ENCODE measurements around the gene GOLIM4. TPM values are rescaled to one million over a fixed set of nuclear protein-coding genes. Genes with fewer than 3 reads are reported as not detected.

The GOLIM4 gene, protein sequence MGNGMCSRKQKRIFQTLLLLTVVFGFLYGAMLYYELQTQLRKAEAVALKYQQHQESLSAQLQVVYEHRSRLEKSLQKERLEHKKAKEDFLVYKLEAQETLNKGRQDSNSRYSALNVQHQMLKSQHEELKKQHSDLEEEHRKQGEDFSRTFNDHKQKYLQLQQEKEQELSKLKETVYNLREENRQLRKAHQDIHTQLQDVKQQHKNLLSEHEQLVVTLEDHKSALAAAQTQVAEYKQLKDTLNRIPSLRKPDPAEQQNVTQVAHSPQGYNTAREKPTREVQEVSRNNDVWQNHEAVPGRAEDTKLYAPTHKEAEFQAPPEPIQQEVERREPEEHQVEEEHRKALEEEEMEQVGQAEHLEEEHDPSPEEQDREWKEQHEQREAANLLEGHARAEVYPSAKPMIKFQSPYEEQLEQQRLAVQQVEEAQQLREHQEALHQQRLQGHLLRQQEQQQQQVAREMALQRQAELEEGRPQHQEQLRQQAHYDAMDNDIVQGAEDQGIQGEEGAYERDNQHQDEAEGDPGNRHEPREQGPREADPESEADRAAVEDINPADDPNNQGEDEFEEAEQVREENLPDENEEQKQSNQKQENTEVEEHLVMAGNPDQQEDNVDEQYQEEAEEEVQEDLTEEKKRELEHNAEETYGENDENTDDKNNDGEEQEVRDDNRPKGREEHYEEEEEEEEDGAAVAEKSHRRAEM
- polyA plus RNA-seq (2011; rRNA removed): 13.8 and 22.4 TPM in 2 replicates
- polyA plus RNA-seq (2012; cell fraction: cytosol; rRNA removed): 11.4 and 13.9 TPM in 2 replicates
- polyA plus RNA-seq (2012; cell fraction: nucleus; rRNA removed): 8.3 and 10.1 TPM in 2 replicates
- 23.1 to 24.1 TPM (median 23.6 TPM) in 3 replicates for polyA plus RNA-seq (2017; fragmentation: RNase III; extraction: RNeasy Plus Mini Kit Qiagen cat#74134 plus additional on column Dnase treatment)
- polyA minus RNA-seq (2011; rRNA and poly(A)+ RNA removed): 15.6 and 21.0 TPM in 2 replicates

DNA sequence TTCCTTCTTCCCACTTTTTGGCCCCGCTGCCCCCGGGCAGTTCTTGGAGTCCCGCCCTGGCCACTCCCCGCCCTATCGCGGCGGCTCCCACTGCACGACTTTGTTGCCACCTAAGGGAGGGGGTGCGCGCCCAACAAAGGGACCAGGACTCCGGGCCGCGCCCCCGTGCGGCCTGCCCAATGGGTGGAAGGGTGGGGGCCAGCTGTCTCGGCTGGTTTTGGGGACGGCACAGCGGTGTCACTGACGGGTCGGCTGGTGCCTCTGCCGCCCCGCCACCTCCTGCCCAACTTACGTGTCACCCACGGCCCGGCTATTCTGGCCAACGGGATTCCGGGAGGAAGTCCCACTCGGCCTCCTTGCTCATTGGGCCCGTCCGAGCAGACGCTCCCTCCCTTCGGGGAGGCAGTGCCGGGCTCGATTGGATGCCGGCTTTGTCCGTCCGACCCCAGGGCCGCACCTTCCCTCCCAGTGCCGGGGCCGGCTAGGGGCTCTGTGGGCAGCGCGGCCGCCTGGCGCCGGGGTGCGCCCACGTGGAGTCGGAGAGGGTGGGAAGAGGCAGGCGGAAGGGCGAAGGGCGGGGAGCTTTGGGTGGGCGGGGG lies at the start of gene GOLIM4:
Gene GOLIM4 (minus strand): TSS at position 314 of the 599 bp plus-strand sequence. CDS start 639 bp downstream, outside the sequence.
- no peak for FAIRE-seq
- Histone ChIP-seq H3K27ac (peak within 1 kb of the TSS; percentile 86 to 95), H3K4me1 (peaks cover 41% of the 10 kb centered on the region), H3K9me3 (no peaks in the 10 kb centered on the region), H3K4me3 (peak within 1 kb of the TSS; percentile 76), H3K4me2 (peak within 1 kb of the TSS; percentile 72)
- 0% methylated on average over 2 of the region's 52 CpGs for WGBS (ENCODE audit: missing lambda C conversion rate)
- TF ChIP-seq, protein P1, sequence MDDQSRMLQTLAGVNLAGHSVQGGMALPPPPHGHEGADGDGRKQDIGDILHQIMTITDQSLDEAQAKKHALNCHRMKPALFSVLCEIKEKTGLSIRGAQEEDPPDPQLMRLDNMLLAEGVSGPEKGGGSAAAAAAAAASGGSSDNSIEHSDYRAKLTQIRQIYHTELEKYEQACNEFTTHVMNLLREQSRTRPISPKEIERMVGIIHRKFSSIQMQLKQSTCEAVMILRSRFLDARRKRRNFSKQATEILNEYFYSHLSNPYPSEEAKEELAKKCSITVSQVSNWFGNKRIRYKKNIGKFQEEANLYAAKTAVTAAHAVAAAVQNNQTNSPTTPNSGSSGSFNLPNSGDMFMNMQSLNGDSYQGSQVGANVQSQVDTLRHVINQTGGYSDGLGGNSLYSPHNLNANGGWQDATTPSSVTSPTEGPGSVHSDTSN (IDR thresholded peaks at IDR 0.05): peak; percentile 75
- TF ChIP-seq, protein P2, sequence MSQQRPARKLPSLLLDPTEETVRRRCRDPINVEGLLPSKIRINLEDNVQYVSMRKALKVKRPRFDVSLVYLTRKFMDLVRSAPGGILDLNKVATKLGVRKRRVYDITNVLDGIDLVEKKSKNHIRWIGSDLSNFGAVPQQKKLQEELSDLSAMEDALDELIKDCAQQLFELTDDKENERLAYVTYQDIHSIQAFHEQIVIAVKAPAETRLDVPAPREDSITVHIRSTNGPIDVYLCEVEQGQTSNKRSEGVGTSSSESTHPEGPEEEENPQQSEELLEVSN (IDR thresholded peaks at IDR 0.05; ENCODE audit: borderline replicate concordance, low read depth): peak; percentile 85
- TF ChIP-seq, protein P3, sequence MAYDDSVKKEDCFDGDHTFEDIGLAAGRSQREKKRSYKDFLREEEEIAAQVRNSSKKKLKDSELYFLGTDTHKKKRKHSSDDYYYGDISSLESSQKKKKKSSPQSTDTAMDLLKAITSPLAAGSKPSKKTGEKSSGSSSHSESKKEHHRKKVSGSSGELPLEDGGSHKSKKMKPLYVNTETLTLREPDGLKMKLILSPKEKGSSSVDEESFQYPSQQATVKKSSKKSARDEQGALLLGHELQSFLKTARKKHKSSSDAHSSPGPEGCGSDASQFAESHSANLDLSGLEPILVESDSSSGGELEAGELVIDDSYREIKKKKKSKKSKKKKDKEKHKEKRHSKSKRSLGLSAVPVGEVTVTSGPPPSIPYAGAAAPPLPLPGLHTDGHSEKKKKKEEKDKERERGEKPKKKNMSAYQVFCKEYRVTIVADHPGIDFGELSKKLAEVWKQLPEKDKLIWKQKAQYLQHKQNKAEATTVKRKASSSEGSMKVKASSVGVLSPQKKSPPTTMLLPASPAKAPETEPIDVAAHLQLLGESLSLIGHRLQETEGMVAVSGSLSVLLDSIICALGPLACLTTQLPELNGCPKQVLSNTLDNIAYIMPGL (CRISPR knock-in tag; IDR thresholded peaks at IDR 0.05; ENCODE audit: borderline replicate concordance): no peak
- TF ChIP-seq PHF8 (IDR thresholded peaks at IDR 0.05; ENCODE audit: borderline replicate concordance, low read depth) (peak; percentile 43; the same call in 1 of the 2 replicates), POLR2A (IDR thresholded peaks at IDR 0.05; ENCODE audit: low read length) (peak; percentile 28; the same call in 1 of the 2 replicates)
- TF ChIP-seq, protein P4, sequence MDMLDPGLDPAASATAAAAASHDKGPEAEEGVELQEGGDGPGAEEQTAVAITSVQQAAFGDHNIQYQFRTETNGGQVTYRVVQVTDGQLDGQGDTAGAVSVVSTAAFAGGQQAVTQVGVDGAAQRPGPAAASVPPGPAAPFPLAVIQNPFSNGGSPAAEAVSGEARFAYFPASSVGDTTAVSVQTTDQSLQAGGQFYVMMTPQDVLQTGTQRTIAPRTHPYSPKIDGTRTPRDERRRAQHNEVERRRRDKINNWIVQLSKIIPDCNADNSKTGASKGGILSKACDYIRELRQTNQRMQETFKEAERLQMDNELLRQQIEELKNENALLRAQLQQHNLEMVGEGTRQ (IDR thresholded peaks at IDR 0.05): 0 out of 2 replicates have a peak, but pooled peaks have one; percentile 12
- POLR2A ChIA-PET: interaction anchor here (0.7 to 1.4 kb wide), 3 partner anchors 8 to 360 kb away, joined by 3 to 4 read pairs (median 3); partner anchors contain the start of gene SERPINI1
- peak; percentile 90 to 96 for ATAC-seq
- CTCF ChIA-PET: interaction anchor here (1.0 to 1.2 kb wide), 3 partner anchors 22 to 70 kb away, joined by 3 to 4 read pairs (median 3); no protein-coding TSS in a partner anchor
- peak; percentile 66 to 97 for DNase-seq (ENCODE audit: low read depth in 1 of 2, low spot score in 1 of 2)

DNA sequence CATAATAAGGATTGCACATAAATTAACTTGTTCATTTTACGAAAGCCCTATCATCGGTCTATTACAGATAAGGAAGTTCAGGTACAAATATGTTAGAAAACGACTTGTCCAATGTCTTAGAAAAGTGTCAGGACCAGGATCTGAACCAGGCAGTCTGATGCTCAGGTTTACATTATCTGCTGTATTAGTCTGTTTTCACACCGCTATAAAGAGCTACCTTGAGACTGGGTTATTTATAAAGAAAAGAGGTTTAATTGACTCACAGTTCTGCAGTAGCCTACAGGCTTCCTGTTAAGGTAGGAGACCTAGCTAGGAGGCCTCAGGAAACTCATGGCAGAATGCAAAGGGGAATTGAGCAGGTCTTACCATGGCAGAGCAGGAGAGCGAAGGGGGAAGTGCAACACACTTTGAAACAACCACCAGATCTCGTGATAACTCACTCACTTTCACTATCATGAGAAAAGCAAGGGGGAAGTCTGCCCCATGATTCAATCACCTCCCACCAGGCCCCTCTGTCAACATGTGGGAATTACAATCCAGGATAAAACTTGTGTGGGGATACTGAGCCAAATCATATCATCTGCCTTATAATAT lies 45.8 kb upstream of the GOLIM4 start:
- H3K9me3 ChIP-seq: no peaks in the 10 kb centered on the region
- DNase-seq (ENCODE audit: low read depth in 1 of 2, low spot score in 1 of 2) (no peak), FAIRE-seq (no peak), ATAC-seq (no peak)
- ChIA-PET POLR2A (no interaction called here), CTCF (no interaction called here)
- TF ChIP-seq, protein P5, sequence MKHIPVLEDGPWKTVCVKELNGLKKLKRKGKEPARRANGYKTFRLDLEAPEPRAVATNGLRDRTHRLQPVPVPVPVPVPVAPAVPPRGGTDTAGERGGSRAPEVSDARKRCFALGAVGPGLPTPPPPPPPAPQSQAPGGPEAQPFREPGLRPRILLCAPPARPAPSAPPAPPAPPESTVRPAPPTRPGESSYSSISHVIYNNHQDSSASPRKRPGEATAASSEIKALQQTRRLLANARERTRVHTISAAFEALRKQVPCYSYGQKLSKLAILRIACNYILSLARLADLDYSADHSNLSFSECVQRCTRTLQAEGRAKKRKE (CRISPR knock-in tag; IDR thresholded peaks at IDR 0.05; ENCODE audit: low read depth): no peak
- no peak for TF ChIP-seq EHF (CRISPR knock-in tag; IDR thresholded peaks at IDR 0.05)
- TF ChIP-seq HEYL (CRISPR knock-in tag; IDR thresholded peaks at IDR 0.05): no peak
- no peak for TF ChIP-seq RNF2 (IDR thresholded peaks at IDR 0.05; ENCODE audit: borderline replicate concordance, low read depth)
- no peak for TF ChIP-seq FOSL2 (IDR thresholded peaks at IDR 0.05)
- TF ChIP-seq FOSL2 (CRISPR knock-in tag; IDR thresholded peaks at IDR 0.05): no peak
- no peak for TF ChIP-seq POLR2AphosphoS2 (conservative IDR thresholded peaks at IDR 0.05; ENCODE audit: low read length)
- no peak for TF ChIP-seq JUN (IDR thresholded peaks at IDR 0.05)
- TF ChIP-seq ZSCAN20 (CRISPR knock-in tag; IDR thresholded peaks at IDR 0.05): no peak
- no peak for TF ChIP-seq PHF8 (IDR thresholded peaks at IDR 0.05; ENCODE audit: borderline replicate concordance, low read depth)
- TF ChIP-seq HDAC2 (IDR thresholded peaks at IDR 0.05): no peak
- TF ChIP-seq, protein P2 (IDR thresholded peaks at IDR 0.05; ENCODE audit: borderline replicate concordance, low read depth): no peak
- TF ChIP-seq CEBPB (IDR thresholded peaks at IDR 0.05): no peak
- no peak for TF ChIP-seq SMC3 (IDR thresholded peaks at IDR 0.05)
- H3K4me1 ChIP-seq: no peaks in the 10 kb centered on the region
- H3K4me3 ChIP-seq: no peak overlapping the region
- 54% methylated on average over 6 of the region's 6 CpGs for WGBS (ENCODE audit: missing lambda C conversion rate)
- no peak overlapping the region for H3K27ac ChIP-seq
- no peak overlapping the region for H3K4me2 ChIP-seq

Measured in A549 (cell line).